ENCODE data around the gene PSMB4. TPM values are rescaled to one million over a fixed set of nuclear protein-coding genes. Genes with fewer than 3 reads are reported as not detected.

The PSMB4 gene
- total RNA-seq: 329 and 414 TPM in 2 replicates

GRCh38 chr1:151399324-151400171, at the start of gene PSMB4:
Gene PSMB4, plus strand, starts transcription at chr1:151399573. Its CDS starts 15 bp downstream, at chr1:151399588.

GRCh38 chr1:151372058-151372934, 27.1 kb upstream of the PSMB4 start, which contains the start of gene SELENBP1:
Gene SELENBP1, minus strand, starts transcription at chr1:151372705. Its CDS starts 64 bp downstream, at chr1:151372641.

Other genes with a start within 250 kb of the PSMB4 start
- gene TNFAIP8L2, start 242.9 kb upstream of the PSMB4 start, total RNA-seq: 0.16 TPM in 1 of 2 replicates, not detected in the other
- 2.8 and 5.3 TPM in 2 replicates for gene LYSMD1, start 233.7 kb upstream of the PSMB4 start, total RNA-seq
- 23.8 and 24.4 TPM in 2 replicates for gene SCNM1, start 233.4 kb upstream of the PSMB4 start, total RNA-seq
- 0.49 TPM in 1 of 2 replicates, not detected in the other for gene TMOD4, start 223.6 kb upstream of the PSMB4 start, total RNA-seq
- gene VPS72, start 209.4 kb upstream of the PSMB4 start, total RNA-seq: 51.0 and 52.4 TPM in 2 replicates
- gene PIP5K1A, start 201.0 kb upstream of the PSMB4 start, total RNA-seq: 26.7 and 61.7 TPM in 2 replicates
- 220 and 235 TPM in 2 replicates for gene PSMD4, start 144.8 kb upstream of the PSMB4 start, total RNA-seq
- gene ZNF687, start 117.3 kb upstream of the PSMB4 start, total RNA-seq: 5.3 and 10.6 TPM in 2 replicates
- gene PI4KB, start 72.2 kb upstream of the PSMB4 start, total RNA-seq: 20.2 and 54.2 TPM in 2 replicates
- gene RFX5, start 52.3 kb upstream of the PSMB4 start, total RNA-seq: 43.5 and 66.4 TPM in 2 replicates
- 2.4 and 3.7 TPM in 2 replicates for gene SELENBP1, start 26.9 kb upstream of the PSMB4 start, total RNA-seq
- 9.4 and 38.6 TPM in 2 replicates for gene POGZ, start 59.9 kb downstream of the PSMB4 start, total RNA-seq
- gene CGN, start 111.8 kb downstream of the PSMB4 start, total RNA-seq: under 0.01 and 0.13 TPM in 2 replicates
- 1.1 and 15.8 TPM in 2 replicates for gene TUFT1, start 140.7 kb downstream of the PSMB4 start, total RNA-seq
- 9.9 and 28.6 TPM in 2 replicates for gene SNX27, start 212.5 kb downstream of the PSMB4 start, total RNA-seq